OCI-LY3 (cell line): Measurements from ENCODE around the gene KHSRP.

Experiments used
- EZH2phosphoT487 ChIP-seq: fragments of 200-600 bp; shearing (Covaris generic); IDR thresholded peaks from 2 replicates; pipeline ENCODE4 v1.6.1; 2018; ENCODE audit warnings: antibody characterized with exemption, mixed run types, low read depth
- TF ChIP-seq, protein P1 (sequence below): fragments of 200-600, 300-600 bp; sonication (generic); IDR thresholded peaks from 2 replicates; pipeline ENCODE4 v1.5.1; 2014; ENCODE audit warnings: antibody characterized with exemption, low read length, low read depth

DNA sequence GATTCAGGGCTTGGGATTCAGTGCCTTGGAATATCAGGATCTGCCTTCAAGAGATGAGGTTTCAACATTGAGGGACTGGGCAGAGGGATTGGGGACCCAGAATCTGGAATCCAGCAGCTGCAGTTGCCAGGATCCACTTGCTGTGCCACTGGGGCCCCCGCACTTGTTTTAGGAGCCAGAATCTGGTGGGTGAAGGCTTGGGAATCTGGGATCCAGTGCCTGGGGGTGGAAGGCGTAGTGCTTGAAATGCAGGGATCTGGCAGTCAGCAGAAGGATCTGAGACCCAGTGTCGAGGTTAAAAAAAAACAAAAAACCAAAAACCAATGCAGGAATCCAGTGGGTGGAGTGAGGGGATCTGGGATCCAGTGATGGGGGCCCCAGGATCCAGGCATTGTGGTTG lies 16.3 kb upstream of the KHSRP start:
- TF ChIP-seq, protein P1, sequence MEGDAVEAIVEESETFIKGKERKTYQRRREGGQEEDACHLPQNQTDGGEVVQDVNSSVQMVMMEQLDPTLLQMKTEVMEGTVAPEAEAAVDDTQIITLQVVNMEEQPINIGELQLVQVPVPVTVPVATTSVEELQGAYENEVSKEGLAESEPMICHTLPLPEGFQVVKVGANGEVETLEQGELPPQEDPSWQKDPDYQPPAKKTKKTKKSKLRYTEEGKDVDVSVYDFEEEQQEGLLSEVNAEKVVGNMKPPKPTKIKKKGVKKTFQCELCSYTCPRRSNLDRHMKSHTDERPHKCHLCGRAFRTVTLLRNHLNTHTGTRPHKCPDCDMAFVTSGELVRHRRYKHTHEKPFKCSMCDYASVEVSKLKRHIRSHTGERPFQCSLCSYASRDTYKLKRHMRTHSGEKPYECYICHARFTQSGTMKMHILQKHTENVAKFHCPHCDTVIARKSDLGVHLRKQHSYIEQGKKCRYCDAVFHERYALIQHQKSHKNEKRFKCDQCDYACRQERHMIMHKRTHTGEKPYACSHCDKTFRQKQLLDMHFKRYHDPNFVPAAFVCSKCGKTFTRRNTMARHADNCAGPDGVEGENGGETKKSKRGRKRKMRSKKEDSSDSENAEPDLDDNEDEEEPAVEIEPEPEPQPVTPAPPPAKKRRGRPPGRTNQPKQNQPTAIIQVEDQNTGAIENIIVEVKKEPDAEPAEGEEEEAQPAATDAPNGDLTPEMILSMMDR, result no peak
- TF ChIP-seq EZH2phosphoT487, result no peak
